OCI-LY7 (cell line): Measurements from ENCODE around the gene CHRNB2. TPM values are rescaled to one million over a fixed set of nuclear protein-coding genes. Genes with fewer than 3 reads are reported as not detected.

Experiments used
- BruUV-seq: library from RNA; stranded (reverse); fragments of 400-500 nt; replicated peaks from 2 replicates; lab custom pipeline; 2021; lab: Mats Ljungman, UMichigan
- CTCF ChIA-PET: fragments of 300-600 bp; sonication (Branson Sonifier 250); formaldehyde crosslinking; loops from one replicate; lab custom pipeline; 2022; ENCODE audit warnings: antibody characterized with exemption; ENCODE audit not compliant: unreplicated experiment; lab: Charles Lee
- POLR2A ChIA-PET: fragments of 300-600 bp; sonication (Branson Sonifier 250); formaldehyde crosslinking; loops from one replicate; lab custom pipeline; 2022; ENCODE audit warnings: antibody characterized with exemption; lab: Charles Lee
- DNase-seq: peaks from one replicate; pipeline ENCODE4 v3.0.0-alpha.2; 2015; ENCODE audit warnings: low spot score
- H2AFZ ChIP-seq: fragments of 200-600 bp; sonication (generic), shearing (Covaris generic); 2 replicates; pipeline ENCODE4 v1.6.1; 2014; ENCODE audit warnings: mild to moderate bottlenecking, antibody characterized with exemption, low read length, moderate library complexity
- H3K27ac ChIP-seq: fragments of 200-600 bp; sonication (generic); 2 replicates; pipeline ENCODE4 v1.5.1; 2014; ENCODE audit warnings: mixed run types, low read depth, mild to moderate bottlenecking, moderate library complexity, low read length, inconsistent platforms; ENCODE audit not compliant: poor library complexity, severe bottlenecking
- H3K36me3 ChIP-seq: fragments of 200-600 bp; sonication (generic); 2 replicates; pipeline ENCODE4 v1.6.1; 2014; ENCODE audit warnings: mild to moderate bottlenecking, antibody characterized with exemption, low read length, moderate library complexity, mixed read lengths; ENCODE audit not compliant: insufficient read depth
- H3K4me1 ChIP-seq: fragments of 200-600 bp; sonication (generic); 2 replicates; pipeline ENCODE4 v1.5.1; 2014; ENCODE audit warnings: mild to moderate bottlenecking, low read length; ENCODE audit not compliant: insufficient read depth, poor library complexity, severe bottlenecking
- H3K4me2 ChIP-seq: fragments of 200-600 bp; sonication (generic); 2 replicates; pipeline ENCODE4 v1.6.1; 2014; ENCODE audit warnings: mild to moderate bottlenecking, low read length
- H3K4me3 ChIP-seq: fragments of 200-600 bp; sonication (generic); 2 replicates; pipeline ENCODE4 v1.5.1; 2014; ENCODE audit warnings: mild to moderate bottlenecking, low read depth, low read length; ENCODE audit not compliant: poor library complexity, severe bottlenecking
- H3K79me2 ChIP-seq: fragments of 200-600 bp; sonication (generic); 2 replicates; pipeline ENCODE4 v1.6.1; 2016; ENCODE audit warnings: low read depth, mild to moderate bottlenecking, low read length, moderate library complexity, mixed read lengths; ENCODE audit not compliant: insufficient read depth
- H3K9me2 ChIP-seq: fragments of 200-600 bp; sonication (generic); 2 replicates; pipeline ENCODE4 v1.6.1; 2016; ENCODE audit warnings: mild to moderate bottlenecking, low read length, mixed read lengths; ENCODE audit not compliant: insufficient read depth
- H3K9me3 ChIP-seq: fragments of 200-600 bp; sonication (generic); 2 replicates; pipeline ENCODE4 v1.6.1; 2014; ENCODE audit warnings: mild to moderate bottlenecking, mixed run types, low read length, mixed read lengths
- H4K20me1 ChIP-seq: fragments of 200-600 bp; sonication (generic); 2 replicates; pipeline ENCODE4 v1.6.1; 2014; ENCODE audit warnings: mild to moderate bottlenecking, antibody characterized with exemption, low read length, moderate library complexity, mixed read lengths; ENCODE audit not compliant: insufficient read depth
- EZH2phosphoT487 ChIP-seq: fragments of 200-600 bp; sonication (generic); IDR thresholded peaks from 2 replicates; pipeline ENCODE4 v1.6.1; 2018; ENCODE audit warnings: low read depth, borderline replicate concordance, mild to moderate bottlenecking, mixed run types, antibody characterized with exemption, low read length, moderate library complexity, mixed read lengths
- intact Hi-C: fragments of 100-400 bp; cut with micrococcal nuclease; formaldehyde crosslinking; loops from one replicate; pipeline ENCODE4 v1.10.0; 2022; ENCODE audit not compliant: unreplicated experiment
- total RNA-seq, 2 experiments: library from RNA; depleted of rRNA in 1 of 2; stranded (reverse); fragments of >200 nt in 1 of 2; shearing (Covaris generic) in 1 of 2; gene quantifications; 2 replicates each; pipeline ENCODE4 v1.2.3, GENCODE V29; 2014 to 2022
- TF ChIP-seq, protein P1 (sequence below): fragments of 200-600 bp; sonication (generic); conservative IDR thresholded peaks from 2 replicates; pipeline ENCODE4 v1.5.1; 2014; ENCODE audit warnings: mild to moderate bottlenecking, antibody characterized with exemption, low read length, moderate library complexity, mixed read lengths

Gene CHRNB2
- total RNA-seq, 2 experiments from 2014 or later = 0.13 to 0.42 TPM

DNA sequence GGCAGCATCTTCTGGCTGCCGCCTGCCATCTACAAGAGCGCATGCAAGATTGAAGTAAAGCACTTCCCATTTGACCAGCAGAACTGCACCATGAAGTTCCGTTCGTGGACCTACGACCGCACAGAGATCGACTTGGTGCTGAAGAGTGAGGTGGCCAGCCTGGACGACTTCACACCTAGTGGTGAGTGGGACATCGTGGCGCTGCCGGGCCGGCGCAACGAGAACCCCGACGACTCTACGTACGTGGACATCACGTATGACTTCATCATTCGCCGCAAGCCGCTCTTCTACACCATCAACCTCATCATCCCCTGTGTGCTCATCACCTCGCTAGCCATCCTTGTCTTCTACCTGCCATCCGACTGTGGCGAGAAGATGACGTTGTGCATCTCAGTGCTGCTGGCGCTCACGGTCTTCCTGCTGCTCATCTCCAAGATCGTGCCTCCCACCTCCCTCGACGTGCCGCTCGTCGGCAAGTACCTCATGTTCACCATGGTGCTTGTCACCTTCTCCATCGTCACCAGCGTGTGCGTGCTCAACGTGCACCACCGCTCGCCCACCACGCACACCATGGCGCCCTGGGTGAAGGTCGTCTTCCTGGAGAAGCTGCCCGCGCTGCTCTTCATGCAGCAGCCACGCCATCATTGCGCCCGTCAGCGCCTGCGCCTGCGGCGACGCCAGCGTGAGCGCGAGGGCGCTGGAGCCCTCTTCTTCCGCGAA lies 3.8 kb downstream of the CHRNB2 start:
- no peak overlapping the region for H2AFZ ChIP-seq
- ChIA-PET POLR2A (no interaction called here), CTCF (no interaction called here)
- no peak for DNase-seq
- no peaks in the 10 kb centered on the region for H3K9me2 ChIP-seq
- no peak overlapping the region for H3K4me2 ChIP-seq
- H3K9me3 ChIP-seq = no peaks in the 10 kb centered on the region
- no TSS peak for BruUV-seq
- H3K79me2 ChIP-seq = no peaks in the 10 kb centered on the region
- no peak overlapping the region for H3K27ac ChIP-seq
- no peaks in the 10 kb centered on the region for H3K36me3 ChIP-seq
- TF ChIP-seq EZH2phosphoT487 = no peak
- TF ChIP-seq, protein P1, sequence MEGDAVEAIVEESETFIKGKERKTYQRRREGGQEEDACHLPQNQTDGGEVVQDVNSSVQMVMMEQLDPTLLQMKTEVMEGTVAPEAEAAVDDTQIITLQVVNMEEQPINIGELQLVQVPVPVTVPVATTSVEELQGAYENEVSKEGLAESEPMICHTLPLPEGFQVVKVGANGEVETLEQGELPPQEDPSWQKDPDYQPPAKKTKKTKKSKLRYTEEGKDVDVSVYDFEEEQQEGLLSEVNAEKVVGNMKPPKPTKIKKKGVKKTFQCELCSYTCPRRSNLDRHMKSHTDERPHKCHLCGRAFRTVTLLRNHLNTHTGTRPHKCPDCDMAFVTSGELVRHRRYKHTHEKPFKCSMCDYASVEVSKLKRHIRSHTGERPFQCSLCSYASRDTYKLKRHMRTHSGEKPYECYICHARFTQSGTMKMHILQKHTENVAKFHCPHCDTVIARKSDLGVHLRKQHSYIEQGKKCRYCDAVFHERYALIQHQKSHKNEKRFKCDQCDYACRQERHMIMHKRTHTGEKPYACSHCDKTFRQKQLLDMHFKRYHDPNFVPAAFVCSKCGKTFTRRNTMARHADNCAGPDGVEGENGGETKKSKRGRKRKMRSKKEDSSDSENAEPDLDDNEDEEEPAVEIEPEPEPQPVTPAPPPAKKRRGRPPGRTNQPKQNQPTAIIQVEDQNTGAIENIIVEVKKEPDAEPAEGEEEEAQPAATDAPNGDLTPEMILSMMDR = no peak
- intact Hi-C loops = no loop called here
- H4K20me1 ChIP-seq = no peaks in the 10 kb centered on the region
- H3K4me1 ChIP-seq = peaks cover 29% of the 10 kb centered on the region
- H3K4me3 ChIP-seq = no peak overlapping the region

DNA sequence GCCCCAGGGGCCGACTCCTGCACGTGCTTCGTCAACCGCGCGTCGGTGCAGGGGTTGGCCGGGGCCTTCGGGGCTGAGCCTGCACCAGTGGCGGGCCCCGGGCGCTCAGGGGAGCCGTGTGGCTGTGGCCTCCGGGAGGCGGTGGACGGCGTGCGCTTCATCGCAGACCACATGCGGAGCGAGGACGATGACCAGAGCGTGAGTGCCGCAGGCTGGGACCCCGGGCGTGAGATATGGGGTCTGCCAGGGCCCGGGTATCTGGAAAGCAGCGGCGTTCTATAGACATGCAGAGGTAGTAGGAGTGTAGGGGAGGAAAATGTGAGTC lies 4.3 kb downstream of the CHRNB2 start:
- H4K20me1 ChIP-seq = no peaks in the 10 kb centered on the region

More for the DNA sequence above, 4.3 kb downstream of the CHRNB2 start:
- H3K27ac ChIP-seq = no peak overlapping the region
- H3K9me3 ChIP-seq = no peaks in the 10 kb centered on the region
- no peak overlapping the region for H2AFZ ChIP-seq
- no peaks in the 10 kb centered on the region for H3K79me2 ChIP-seq
- intact Hi-C loops = no loop called here
- no peak for TF ChIP-seq EZH2phosphoT487
- TF ChIP-seq, protein P1 = no peak
- no peak for DNase-seq
- H3K9me2 ChIP-seq = no peaks in the 10 kb centered on the region
- H3K4me3 ChIP-seq = no peak overlapping the region
- ChIA-PET POLR2A (no interaction called here), CTCF (no interaction called here)
- peaks cover 29% of the 10 kb centered on the region for H3K4me1 ChIP-seq
- no peaks in the 10 kb centered on the region for H3K36me3 ChIP-seq
- BruUV-seq = no TSS peak
- H3K4me2 ChIP-seq = no peak overlapping the region
